ENCODE measurements around the gene NLGN1.

DNA sequence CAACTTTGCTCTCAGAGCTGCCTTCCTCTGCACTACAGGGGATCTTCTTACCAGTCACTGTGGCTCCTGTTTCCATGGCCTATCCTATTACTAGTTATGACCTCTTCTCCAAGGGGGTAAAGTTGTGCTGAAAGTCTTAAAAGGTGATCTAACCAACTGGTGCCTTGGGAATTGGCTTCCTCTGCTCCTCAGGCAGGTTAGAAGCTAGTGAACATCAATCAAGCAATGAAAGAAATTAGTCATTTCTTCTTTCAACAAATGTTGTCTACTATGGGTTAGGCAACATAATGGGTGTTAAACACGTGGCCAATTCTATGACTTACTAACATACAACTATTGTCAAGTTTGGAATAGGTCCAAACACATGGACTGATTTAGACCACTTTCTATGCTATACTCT is 890.2 kb downstream of the NLGN1 start:
- TF ChIP-seq CTCF (IDR thresholded peaks at IDR 0.05) (no peak), EZH2 (IDR thresholded peaks at IDR 0.05) (no peak), EZH2phosphoT487 (IDR thresholded peaks at IDR 0.05) (no peak)
